ENCODE measurements around the gene COLGALT1. TPM values are rescaled to one million over a fixed set of nuclear protein-coding genes. Genes with fewer than 3 reads are reported as not detected.

COLGALT1 gene
- total and polyA plus RNA-seq, 9 of the 15 experiments (the other 6 are each of a cell fraction or from before 2014, with no cell fraction given), result 4.9 to 119 (median 82.6) TPM

GRCh38 chr19:17605761-17606589 is 50.5 kb downstream of the COLGALT1 start (continued):
- no peak for TF ChIP-seq MCM7 (IDR thresholded peaks at IDR 0.05)
- TF ChIP-seq SNRNP70 (optimal IDR thresholded peaks at IDR 0.05; ENCODE audit: low read depth, low read length), result no peak
- no peak for TF ChIP-seq ZFPM2 (CRISPR knock-in tag; IDR thresholded peaks at IDR 0.05)
- TF ChIP-seq HNRNPUL1 (IDR thresholded peaks at IDR 0.05; ENCODE audit: low read length), result no peak
- TF ChIP-seq, protein P1, sequence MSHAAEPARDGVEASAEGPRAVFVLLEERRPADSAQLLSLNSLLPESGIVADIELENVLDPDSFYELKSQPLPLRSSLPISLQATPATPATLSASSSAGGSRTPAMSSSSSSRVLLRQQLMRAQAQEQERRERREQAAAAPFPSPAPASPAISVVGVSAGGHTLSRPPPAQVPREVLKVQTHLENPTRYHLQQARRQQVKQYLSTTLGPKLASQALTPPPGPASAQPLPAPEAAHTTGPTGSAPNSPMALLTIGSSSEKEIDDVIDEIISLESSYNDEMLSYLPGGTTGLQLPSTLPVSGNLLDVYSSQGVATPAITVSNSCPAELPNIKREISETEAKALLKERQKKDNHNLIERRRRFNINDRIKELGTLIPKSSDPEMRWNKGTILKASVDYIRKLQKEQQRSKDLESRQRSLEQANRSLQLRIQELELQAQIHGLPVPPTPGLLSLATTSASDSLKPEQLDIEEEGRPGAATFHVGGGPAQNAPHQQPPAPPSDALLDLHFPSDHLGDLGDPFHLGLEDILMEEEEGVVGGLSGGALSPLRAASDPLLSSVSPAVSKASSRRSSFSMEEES (CRISPR knock-in tag; IDR thresholded peaks at IDR 0.05), result no peak
- TF ChIP-seq, protein P2, sequence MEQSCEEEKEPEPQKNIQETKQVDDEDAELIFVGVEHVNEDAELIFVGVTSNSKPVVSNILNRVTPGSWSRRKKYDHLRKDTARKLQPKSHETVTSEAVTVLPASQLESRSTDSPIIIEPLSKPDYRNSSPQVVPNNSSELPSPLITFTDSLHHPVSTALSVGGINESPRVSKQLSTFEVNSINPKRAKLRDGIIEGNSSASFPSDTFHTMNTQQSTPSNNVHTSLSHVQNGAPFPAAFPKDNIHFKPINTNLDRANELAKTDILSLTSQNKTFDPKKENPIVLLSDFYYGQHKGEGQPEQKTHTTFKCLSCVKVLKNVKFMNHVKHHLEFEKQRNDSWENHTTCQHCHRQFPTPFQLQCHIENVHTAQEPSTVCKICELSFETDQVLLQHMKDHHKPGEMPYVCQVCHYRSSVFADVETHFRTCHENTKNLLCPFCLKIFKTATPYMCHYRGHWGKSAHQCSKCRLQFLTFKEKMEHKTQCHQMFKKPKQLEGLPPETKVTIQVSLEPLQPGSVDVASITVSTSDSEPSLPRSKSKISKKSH (CRISPR knock-in tag; IDR thresholded peaks at IDR 0.05), result no peak
- TF ChIP-seq TBL1XR1 (IDR thresholded peaks at IDR 0.05; ENCODE audit: low read length in 2 of 2), result no peak
- TF ChIP-seq ZNF324 (CRISPR knock-in tag; IDR thresholded peaks at IDR 0.05), result no peak
- TF ChIP-seq, protein P3, sequence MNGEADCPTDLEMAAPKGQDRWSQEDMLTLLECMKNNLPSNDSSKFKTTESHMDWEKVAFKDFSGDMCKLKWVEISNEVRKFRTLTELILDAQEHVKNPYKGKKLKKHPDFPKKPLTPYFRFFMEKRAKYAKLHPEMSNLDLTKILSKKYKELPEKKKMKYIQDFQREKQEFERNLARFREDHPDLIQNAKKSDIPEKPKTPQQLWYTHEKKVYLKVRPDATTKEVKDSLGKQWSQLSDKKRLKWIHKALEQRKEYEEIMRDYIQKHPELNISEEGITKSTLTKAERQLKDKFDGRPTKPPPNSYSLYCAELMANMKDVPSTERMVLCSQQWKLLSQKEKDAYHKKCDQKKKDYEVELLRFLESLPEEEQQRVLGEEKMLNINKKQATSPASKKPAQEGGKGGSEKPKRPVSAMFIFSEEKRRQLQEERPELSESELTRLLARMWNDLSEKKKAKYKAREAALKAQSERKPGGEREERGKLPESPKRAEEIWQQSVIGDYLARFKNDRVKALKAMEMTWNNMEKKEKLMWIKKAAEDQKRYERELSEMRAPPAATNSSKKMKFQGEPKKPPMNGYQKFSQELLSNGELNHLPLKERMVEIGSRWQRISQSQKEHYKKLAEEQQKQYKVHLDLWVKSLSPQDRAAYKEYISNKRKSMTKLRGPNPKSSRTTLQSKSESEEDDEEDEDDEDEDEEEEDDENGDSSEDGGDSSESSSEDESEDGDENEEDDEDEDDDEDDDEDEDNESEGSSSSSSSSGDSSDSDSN (IDR thresholded peaks at IDR 0.05; ENCODE audit: borderline replicate concordance in 1 of 2, low read depth in 2 of 2, low read length in 2 of 2), result peak in 1 of 2 experiments; percentile 82; a peak in 2 of 4 replicates
- no peak for TF ChIP-seq HSF4 (CRISPR knock-in tag; IDR thresholded peaks at IDR 0.05; ENCODE audit: borderline replicate concordance)
- TF ChIP-seq RAD51 (IDR thresholded peaks at IDR 0.05; ENCODE audit: borderline replicate concordance, low read depth), result peak; percentile 41; the same call in 1 of the 2 replicates
- TF ChIP-seq, protein P4, sequence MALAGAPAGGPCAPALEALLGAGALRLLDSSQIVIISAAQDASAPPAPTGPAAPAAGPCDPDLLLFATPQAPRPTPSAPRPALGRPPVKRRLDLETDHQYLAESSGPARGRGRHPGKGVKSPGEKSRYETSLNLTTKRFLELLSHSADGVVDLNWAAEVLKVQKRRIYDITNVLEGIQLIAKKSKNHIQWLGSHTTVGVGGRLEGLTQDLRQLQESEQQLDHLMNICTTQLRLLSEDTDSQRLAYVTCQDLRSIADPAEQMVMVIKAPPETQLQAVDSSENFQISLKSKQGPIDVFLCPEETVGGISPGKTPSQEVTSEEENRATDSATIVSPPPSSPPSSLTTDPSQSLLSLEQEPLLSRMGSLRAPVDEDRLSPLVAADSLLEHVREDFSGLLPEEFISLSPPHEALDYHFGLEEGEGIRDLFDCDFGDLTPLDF (CRISPR knock-in tag; IDR thresholded peaks at IDR 0.05), result peak; percentile 92
- TF ChIP-seq, protein P5, sequence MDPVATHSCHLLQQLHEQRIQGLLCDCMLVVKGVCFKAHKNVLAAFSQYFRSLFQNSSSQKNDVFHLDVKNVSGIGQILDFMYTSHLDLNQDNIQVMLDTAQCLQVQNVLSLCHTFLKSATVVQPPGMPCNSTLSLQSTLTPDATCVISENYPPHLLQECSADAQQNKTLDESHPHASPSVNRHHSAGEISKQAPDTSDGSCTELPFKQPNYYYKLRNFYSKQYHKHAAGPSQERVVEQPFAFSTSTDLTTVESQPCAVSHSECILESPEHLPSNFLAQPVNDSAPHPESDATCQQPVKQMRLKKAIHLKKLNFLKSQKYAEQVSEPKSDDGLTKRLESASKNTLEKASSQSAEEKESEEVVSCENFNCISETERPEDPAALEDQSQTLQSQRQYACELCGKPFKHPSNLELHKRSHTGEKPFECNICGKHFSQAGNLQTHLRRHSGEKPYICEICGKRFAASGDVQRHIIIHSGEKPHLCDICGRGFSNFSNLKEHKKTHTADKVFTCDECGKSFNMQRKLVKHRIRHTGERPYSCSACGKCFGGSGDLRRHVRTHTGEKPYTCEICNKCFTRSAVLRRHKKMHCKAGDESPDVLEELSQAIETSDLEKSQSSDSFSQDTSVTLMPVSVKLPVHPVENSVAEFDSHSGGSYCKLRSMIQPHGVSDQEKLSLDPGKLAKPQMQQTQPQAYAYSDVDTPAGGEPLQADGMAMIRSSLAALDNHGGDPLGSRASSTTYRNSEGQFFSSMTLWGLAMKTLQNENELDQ (CRISPR knock-in tag; IDR thresholded peaks at IDR 0.05; ENCODE audit: borderline replicate concordance), result no peak
- no peak for TF ChIP-seq RBM39 (optimal IDR thresholded peaks at IDR 0.05; ENCODE audit: low read depth, low read length)

Data from K562 (cell line).